Testis (tissue), 2 donors: ENCODE results near the gene PPP1R3F.

Experiments used
- POLR2A ChIP-seq: fragments of 450-650 bp; IDR thresholded peaks from one replicate; pipeline ENCODE4 v1.6.1; 2017; ENCODE audit warnings: antibody characterized with exemption, mild to moderate bottlenecking, moderate library complexity
- TF ChIP-seq, protein P1 (sequence below), 3 experiments: fragments of 450-650 bp in 2 of 3; fragments of 200-600 bp in 1 of 3; sonication (generic) in 1 of 3; IDR thresholded peaks; one replicate each; pipeline ENCODE4 v1.5.1; 2016 to 2019; ENCODE audit warnings: antibody characterized with exemption in 3 of 3, mild to moderate bottlenecking in 2 of 3, moderate library complexity in 1 of 3

- TF ChIP-seq, protein P1, sequence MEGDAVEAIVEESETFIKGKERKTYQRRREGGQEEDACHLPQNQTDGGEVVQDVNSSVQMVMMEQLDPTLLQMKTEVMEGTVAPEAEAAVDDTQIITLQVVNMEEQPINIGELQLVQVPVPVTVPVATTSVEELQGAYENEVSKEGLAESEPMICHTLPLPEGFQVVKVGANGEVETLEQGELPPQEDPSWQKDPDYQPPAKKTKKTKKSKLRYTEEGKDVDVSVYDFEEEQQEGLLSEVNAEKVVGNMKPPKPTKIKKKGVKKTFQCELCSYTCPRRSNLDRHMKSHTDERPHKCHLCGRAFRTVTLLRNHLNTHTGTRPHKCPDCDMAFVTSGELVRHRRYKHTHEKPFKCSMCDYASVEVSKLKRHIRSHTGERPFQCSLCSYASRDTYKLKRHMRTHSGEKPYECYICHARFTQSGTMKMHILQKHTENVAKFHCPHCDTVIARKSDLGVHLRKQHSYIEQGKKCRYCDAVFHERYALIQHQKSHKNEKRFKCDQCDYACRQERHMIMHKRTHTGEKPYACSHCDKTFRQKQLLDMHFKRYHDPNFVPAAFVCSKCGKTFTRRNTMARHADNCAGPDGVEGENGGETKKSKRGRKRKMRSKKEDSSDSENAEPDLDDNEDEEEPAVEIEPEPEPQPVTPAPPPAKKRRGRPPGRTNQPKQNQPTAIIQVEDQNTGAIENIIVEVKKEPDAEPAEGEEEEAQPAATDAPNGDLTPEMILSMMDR (IDR thresholded peaks at IDR 0.05), result no peak
- no peak for TF ChIP-seq POLR2A
Observed at GRCh38 chrX:49264460-49264859, 5.1 kb upstream of the PPP1R3F start, which contains the start of gene FOXP3.
